OCI-M2 (cell line): Measurements from ENCODE around the gene MOB3B.

Experiments used
- DNase-seq: peaks from one replicate; lab custom pipeline; 2025; ENCODE audit not compliant: unreplicated experiment; lab: John Stamatoyannopoulos, UW

The MOB3B gene

DNA sequence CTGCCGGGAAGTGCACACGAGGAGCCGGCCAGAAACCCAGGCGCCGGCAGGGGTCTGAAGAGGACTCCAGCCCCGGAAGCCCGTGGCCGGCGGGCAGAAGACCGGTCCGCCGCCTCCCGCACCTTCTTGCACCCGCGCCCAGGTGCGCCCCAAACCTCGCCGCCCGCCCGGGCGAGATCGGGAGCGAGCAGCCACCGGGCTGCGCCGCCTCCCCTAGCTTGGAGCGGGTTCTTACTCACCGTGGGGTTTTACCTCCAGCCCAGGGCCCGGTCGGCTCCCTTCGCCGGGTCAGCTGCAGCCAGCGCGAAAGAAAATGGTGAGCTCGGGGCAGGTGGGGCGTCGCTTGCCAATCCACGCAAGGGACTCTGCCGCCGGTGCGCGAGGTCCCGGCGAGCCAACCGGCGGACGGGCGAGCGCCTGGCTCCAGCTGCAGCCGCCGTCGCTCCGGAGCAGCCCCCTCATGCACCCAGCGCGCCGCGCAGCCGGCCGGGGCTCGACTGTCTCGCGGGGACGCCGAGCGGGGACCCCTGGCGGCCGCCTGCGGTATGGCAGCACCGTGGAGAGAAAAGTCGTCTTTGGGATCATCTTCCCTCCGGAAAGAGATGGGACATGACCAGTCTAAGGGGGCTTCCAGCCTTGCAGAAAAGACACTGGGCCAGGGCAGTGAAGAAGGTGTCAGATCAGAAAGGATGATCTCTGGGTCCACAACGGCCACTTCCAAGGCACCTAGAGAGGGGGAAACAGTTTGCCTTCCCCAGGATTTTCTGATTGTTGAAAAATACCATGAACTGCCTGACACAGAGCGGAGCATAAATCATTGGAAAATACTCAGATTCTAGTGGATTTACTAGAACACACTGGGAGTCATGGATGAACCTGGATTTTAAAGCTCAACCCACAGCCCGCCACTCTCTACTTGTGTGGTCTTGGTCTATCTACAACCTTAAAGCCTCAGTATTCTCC lies at the start of gene MOB3B:
MOB3B (minus strand) TSS at position 499 of the 963 bp plus-strand sequence. CDS start 74,264 bp downstream, outside the sequence.
- DNase-seq: no peak

DNA sequence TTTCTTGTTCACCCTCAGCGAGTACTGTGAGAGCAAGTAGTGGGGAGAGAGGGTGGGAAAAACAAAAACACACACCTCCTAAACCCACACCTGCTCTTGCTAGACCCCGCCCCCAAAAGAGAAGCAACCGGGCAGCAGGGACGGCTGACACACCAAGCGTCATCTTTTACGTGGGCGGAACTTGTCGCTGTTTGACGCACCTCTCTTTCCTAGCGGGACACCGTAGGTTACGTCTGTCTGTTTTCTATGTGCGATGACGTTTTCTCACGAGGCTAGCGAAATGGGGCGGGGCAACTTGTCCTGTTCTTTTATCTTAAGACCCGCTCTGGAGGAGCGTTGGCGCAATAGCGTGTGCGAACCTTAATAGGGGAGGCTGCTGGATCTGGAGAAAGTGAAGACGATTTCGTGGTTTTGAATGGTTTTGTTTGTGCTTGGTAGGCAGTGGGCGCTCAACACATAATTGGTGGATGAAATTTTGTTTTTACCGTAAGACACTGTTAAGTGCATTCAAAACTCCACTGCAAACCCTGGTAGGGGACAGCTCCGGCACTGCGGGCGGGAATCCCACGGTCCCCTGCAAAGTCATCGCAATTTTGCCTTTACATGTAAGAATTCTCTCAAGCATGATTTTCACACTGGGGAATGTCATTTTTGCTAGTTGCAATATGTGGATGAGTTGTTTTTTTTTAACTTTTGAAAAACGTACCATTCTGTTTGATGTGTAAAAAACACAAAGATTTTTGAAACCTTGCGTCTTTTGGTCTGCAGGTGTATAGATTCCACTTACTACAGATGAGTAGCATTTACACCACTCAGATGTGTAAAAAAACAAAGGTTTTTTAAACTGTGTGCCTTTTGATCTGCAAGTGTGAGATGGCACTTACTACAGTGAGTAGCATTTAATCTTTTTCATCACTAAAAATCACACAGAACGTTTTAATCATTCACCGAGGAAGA lies 44.3 kb upstream of the MOB3B start:
- DNase-seq: peak; percentile 74

GRCh38 chr9:27572918-27573633 lies 43.5 kb upstream of the MOB3B start, which contains the start of gene C9orf72:
TSS of gene C9orf72 (minus strand) at chr9:27573481. CDS start at chr9:27567120, 6,361 bp downstream.
- no peak for DNase-seq

- DNase-seq: no peak
These were observed 42.9 kb upstream of the MOB3B start for GRCh38 chr9:27572566-27572917.

DNA sequence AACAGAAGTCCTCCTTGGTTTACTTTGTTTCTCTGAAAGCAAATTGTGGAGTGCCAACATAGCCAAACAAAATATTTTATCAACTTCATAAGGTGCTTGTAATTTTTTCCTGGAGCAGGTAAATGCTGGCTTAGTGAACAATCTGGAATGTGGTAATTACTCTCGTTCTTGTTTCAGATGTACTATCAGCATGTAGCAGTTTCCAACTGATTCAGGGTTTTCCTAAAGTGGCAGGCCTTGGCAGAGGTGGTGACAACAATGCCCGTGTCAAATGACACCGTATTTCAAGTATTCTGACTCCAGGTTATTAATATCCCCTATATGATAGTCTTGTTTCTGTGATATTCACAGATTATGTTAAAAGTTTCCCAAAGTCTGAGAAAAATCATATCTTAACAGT lies 42.4 kb upstream of the MOB3B start:
- no peak for DNase-seq

GRCh38 chr9:27571011-27571410 lies 41.4 kb upstream of the MOB3B start:
- no peak for DNase-seq

DNA sequence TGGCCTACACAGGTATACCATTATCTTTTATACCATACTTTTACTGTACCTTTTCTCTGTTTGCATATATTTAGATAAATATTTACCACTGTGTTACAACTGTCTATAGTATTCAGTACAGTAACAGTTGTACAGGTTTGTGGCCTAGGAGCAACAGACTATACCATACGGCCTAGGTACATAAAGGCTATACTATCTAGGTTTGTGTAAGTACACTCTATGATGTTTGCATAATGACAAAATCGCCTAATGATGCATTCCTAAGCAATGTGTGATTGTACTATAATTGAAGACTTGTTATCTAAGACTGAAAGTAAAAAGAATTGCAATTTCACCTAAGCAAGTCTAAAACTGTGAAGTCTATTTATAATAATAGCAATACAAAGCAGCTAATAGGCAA lies 39.8 kb upstream of the MOB3B start:
- DNase-seq: no peak

GRCh38 chr9:27566118-27566517 lies 36.5 kb upstream of the MOB3B start:
- no peak for DNase-seq

DNA sequence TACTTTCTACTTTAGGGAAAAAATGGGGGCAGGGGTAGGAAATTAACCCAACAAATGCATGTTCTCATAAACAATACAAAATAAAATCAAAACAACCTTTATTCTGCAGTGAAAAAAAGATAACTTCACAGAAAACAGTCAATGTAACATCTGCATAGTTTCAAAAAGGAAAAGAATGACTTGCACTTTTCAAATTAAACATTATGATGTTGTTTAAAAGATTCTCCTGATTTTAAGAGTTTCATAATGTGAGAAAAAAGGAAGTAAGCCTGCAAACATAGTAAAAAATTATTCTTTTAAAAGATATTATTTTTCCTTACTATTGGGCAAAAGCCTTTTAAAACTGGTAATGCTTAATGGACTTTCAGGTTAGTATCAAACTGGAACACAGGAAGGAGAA lies 36.1 kb upstream of the MOB3B start:
- DNase-seq: no peak

- DNase-seq: no peak
These were observed 35.1 kb upstream of the MOB3B start for GRCh38 chr9:27564670-27565069.

DNA sequence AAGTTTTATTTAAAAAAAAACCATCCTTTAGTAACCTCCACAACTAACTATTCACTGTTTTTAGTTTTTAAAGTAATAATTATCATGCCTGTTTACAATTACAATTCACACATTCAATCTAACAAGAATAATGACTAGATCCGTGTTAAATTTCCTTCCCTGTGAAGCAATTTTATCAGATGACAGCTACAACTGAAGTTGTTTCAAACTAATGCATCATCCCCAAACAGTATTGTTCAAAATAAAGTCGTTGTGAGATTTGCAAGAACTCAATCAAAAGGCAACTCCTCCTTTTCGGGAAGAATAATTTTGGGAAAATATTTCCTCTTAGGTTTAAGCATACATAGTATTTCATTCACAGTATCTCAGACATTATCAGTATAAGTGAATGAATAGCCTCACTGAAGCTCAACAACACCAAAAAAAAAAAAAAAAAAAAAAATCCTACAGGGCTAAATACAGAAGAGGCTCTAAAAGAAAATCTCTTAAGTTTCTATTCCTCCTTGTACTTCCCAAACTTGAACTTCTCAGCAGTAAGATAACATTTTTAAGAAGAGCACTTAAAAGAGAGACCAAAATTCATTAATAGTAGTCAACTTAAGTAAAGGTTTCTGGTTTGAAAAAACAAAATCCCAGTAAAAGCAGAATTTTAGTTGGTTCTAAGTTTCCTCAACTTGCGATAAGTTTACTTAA lies 34.3 kb upstream of the MOB3B start:
- no peak for DNase-seq

DNA sequence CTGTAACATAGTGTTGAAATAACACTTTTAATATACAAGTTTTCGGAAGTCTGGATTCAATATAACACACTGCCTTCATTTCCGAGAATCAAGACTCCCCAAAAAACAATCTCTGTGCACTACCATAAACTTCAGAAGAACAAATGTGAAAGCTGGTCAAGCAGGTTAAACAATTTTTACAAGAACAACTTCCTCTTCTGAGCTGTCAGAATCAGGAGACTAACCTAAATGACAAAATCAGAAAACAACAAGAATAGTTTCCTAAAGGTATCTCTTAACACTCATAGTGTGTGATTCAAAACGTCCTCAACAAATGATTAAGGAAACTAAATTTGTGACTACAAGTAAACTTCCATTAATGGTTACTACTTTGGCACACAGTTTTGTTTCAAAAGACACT lies 32.1 kb upstream of the MOB3B start:
- DNase-seq: no peak

GRCh38 chr9:27560457-27560856 lies 30.8 kb upstream of the MOB3B start:
- DNase-seq: no peak

GRCh38 chr9:27558307-27558706 lies 28.7 kb upstream of the MOB3B start:
- DNase-seq: no peak

DNA sequence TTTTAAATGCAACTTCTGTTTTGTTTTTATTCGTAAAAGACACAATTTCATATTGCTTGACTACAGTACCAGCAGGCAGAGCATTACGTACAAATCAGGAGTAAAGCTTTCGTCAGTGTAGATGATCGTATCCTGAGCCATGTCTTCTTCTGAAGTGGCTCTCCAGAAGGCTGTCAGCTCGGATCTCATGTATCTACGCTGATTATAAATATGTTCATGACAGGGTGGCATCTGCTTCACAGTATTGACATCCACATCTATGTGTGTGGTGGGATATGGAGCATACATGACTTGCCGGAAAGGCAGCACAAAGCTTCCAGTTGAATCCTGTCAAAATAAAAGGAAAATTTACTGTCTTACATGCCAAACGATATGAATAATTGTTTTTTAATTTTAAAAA lies 26.9 kb upstream of the MOB3B start:
- DNase-seq: no peak

- DNase-seq: no peak
These were observed 25.1 kb upstream of the MOB3B start for GRCh38 chr9:27554712-27555111.

DNA sequence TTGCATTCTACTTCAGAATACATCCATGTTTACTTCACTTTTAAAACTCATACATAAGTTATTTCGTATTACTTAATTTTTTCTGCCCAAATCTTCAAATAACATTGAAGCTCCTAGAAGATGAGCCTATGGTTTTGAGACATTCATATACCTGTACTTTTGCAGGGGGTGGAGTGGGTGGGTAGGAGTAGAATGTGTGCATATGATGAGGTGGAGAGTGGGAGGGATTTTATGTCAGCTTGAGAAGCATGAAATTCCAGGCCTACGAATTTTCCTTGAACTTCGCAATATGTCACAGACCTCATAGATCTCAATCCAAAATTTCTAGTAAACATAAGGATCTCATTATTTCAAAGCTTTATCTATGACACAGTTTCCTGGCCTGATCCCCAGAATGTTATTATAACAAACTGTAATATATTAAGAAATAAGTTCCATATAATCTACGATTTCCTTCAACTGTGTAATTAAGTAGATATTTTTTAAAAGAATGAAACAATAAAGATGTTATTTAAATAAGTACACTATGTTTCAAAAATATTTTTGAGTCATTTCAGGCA lies 19.7 kb upstream of the MOB3B start:
- no peak for DNase-seq

DNA sequence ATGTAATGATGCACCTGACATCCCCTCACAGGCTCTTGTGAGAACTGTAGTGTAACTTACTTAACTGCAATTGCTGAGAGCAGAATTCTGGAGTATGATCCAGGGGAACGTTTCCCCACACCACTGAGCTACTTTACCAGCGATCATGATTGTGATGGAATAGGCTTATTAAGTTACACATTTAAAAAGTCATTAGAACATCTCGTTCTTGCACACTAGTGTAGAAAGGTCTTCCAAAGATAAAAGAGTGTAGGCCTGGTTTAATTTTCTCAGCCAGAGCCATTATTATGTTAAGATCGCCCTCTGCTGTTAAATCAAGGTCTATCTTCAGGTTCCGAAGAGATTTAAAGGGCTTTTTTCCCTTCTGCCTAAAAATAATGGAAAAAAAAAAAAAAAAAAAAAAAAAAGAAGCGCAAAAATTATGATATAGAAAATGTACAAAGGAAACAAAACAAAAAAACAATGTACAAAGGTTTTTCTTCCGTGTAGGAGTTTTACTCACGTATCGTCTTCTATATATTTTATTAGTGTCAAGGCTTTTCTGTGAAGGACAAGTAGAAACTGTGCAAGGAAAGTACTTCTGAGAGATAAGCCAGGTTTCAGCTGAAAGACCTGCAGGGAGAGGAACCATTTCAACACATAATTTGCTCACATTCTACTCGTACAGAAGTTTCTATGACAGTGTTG lies 18.6 kb upstream of the MOB3B start:
- DNase-seq: no peak

GRCh38 chr9:27545471-27545870 lies 15.9 kb upstream of the MOB3B start:
- no peak for DNase-seq

GRCh38 chr9:27542508-27542907 lies 12.9 kb upstream of the MOB3B start:
- DNase-seq: no peak
